OCI-LY1 (cell line): ENCODE results near the gene MAFB.

Source experiments
- EZH2 ChIP-seq: fragments of 200-600 bp; sonication (generic), shearing (Covaris generic); IDR thresholded peaks from 2 replicates; pipeline ENCODE4 v1.8.0; 2017; ENCODE audit warnings: borderline replicate concordance, mixed run types, mild to moderate bottlenecking, antibody characterized with exemption, low read length, moderate library complexity, mixed read lengths
- TF ChIP-seq, protein P1 (sequence below): fragments of 200-600 bp; sonication (generic), shearing (Covaris generic); IDR thresholded peaks from 2 replicates; pipeline ENCODE4 v1.5.1; 2017; ENCODE audit warnings: mild to moderate bottlenecking, antibody characterized with exemption, low read length, moderate library complexity, mixed read lengths

- TF ChIP-seq, protein P1, sequence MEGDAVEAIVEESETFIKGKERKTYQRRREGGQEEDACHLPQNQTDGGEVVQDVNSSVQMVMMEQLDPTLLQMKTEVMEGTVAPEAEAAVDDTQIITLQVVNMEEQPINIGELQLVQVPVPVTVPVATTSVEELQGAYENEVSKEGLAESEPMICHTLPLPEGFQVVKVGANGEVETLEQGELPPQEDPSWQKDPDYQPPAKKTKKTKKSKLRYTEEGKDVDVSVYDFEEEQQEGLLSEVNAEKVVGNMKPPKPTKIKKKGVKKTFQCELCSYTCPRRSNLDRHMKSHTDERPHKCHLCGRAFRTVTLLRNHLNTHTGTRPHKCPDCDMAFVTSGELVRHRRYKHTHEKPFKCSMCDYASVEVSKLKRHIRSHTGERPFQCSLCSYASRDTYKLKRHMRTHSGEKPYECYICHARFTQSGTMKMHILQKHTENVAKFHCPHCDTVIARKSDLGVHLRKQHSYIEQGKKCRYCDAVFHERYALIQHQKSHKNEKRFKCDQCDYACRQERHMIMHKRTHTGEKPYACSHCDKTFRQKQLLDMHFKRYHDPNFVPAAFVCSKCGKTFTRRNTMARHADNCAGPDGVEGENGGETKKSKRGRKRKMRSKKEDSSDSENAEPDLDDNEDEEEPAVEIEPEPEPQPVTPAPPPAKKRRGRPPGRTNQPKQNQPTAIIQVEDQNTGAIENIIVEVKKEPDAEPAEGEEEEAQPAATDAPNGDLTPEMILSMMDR, result no peak
- no peak for TF ChIP-seq EZH2
These were observed 29.4 kb upstream of the MAFB start for GRCh38 chr20:40718214-40718977.
